Subcutaneous adipose tissue (tissue), 4 donors: ENCODE results near the gene NCAPG2. TPM values are rescaled to one million over a fixed set of nuclear protein-coding genes. Genes with fewer than 3 reads are reported as not detected.

Experiments
- total RNA-seq, 4 donors: library from RNA; depleted of rRNA; stranded (reverse); fragments of >200 nt; gene quantifications; one replicate each; pipeline ENCODE4 v1.1.0, GENCODE V29; 2016
- TF ChIP-seq, protein P1 (sequence below): fragments of 450-650 bp; IDR thresholded peaks from one replicate; pipeline ENCODE4 v1.5.1; 2016; ENCODE audit warnings: low read depth, mild to moderate bottlenecking, control low read depth, antibody characterized with exemption, moderate library complexity

NCAPG2 gene
- total RNA-seq, 4 donors from 2014 or later = 8.2 to 13.4 (median 11.3) TPM

DNA sequence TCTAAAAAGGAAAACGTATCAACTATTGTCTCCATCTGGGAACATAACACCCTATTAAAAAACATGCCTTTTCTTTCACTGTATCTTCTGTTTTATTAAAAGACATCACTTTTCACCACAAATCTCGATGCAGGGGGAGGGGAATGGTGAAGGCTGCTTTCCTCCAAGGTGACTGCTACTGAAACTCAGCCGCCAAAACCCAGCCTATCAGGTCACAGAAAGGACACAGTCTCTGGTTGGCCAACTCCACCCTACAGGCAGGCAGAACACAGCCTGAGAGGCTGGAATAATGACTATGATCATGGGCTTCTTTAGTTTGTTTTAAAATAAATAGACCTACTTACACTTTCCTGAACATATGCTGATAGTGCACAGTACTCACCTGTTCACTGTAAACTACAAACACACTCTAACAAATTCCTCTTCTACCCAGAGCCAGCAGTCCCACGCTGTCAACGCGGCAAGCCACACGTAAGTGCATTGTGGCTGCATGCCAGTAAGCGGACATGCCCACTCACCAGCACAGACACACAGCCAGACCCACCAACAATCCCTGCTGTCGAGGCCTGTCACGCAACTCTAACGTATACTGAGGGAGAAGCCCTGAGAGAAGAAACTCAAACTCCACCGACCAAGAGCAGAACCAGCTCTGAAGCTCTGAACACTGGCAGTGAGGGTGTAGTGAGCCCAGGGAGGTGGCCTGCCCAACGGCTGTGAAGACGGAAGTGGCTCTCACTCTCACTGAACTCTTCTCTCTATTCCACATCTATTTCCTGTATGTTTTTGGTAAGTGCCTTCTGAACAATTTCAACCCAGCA lies 41.8 kb downstream of the NCAPG2 start:
- TF ChIP-seq, protein P1, sequence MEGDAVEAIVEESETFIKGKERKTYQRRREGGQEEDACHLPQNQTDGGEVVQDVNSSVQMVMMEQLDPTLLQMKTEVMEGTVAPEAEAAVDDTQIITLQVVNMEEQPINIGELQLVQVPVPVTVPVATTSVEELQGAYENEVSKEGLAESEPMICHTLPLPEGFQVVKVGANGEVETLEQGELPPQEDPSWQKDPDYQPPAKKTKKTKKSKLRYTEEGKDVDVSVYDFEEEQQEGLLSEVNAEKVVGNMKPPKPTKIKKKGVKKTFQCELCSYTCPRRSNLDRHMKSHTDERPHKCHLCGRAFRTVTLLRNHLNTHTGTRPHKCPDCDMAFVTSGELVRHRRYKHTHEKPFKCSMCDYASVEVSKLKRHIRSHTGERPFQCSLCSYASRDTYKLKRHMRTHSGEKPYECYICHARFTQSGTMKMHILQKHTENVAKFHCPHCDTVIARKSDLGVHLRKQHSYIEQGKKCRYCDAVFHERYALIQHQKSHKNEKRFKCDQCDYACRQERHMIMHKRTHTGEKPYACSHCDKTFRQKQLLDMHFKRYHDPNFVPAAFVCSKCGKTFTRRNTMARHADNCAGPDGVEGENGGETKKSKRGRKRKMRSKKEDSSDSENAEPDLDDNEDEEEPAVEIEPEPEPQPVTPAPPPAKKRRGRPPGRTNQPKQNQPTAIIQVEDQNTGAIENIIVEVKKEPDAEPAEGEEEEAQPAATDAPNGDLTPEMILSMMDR = no peak

DNA sequence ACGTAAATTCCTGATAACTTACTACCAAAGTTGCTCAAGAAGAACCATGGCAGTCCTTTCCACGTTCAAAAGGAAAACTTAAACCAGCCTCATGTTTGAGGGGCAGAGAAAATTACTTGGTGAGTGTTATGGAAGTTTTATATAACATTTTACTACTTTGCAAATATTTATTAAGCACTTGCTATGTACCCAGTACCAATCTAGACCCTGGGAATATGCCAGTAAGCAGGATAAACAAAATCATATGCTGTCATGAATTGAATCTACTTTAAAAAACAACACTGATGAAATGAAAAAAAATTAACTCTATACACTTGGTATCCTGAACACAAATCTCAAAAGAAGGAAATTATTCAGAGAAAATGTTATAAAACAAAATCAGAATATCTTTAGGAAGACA lies 46.1 kb downstream of the NCAPG2 start:
- TF ChIP-seq, protein P1 = no peak

DNA sequence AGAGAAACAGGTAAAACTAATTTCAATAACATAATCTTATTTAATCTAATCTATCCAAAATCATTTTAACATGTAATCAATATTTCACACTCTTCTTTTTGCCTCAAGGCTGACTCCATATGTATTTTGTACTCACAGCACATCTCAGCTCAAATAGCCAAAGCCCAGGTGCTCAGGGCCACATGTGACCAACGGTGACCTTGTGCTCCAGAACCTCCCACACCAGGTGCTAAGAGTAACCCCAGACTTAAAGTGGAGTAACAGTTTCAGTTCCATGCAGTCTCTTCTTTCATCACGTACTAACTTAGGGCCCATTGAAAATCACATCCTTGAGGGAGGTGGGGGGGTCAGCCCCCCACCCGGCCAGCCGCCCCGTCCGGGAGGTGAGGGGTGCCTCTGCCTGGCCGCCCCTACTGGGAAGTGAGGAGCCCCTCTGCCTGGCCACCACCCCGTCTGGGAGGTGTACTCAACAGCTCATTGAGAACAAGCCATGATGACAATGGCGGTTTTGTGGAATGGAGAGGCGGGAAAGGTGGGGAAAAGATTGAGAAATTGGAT lies 47.3 kb downstream of the NCAPG2 start:
- TF ChIP-seq, protein P1 = no peak

- TF ChIP-seq, protein P1 = no peak
Observed at GRCh38 chr7:158655931-158656441, 48.6 kb downstream of the NCAPG2 start.

DNA sequence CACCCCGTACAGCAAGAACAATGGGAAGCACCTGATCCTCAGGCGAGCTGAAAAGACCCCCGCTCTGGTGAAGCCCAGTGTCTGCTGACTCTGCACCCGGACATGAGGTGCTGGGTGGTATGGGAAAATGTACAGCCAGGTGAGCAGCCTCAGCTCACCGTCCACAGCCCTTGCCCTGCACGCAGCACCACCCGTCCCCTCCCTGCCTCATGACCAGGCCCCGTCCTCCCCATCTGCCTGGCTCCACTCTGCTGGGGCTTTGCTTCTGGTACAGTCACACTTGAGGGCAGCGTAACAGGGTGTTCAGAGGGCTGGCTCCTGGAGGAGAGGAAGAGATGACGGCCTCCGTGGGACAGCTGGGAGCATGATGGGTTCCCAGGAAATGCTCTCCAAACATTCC lies 49.1 kb downstream of the NCAPG2 start:
- TF ChIP-seq, protein P1 = no peak

DNA sequence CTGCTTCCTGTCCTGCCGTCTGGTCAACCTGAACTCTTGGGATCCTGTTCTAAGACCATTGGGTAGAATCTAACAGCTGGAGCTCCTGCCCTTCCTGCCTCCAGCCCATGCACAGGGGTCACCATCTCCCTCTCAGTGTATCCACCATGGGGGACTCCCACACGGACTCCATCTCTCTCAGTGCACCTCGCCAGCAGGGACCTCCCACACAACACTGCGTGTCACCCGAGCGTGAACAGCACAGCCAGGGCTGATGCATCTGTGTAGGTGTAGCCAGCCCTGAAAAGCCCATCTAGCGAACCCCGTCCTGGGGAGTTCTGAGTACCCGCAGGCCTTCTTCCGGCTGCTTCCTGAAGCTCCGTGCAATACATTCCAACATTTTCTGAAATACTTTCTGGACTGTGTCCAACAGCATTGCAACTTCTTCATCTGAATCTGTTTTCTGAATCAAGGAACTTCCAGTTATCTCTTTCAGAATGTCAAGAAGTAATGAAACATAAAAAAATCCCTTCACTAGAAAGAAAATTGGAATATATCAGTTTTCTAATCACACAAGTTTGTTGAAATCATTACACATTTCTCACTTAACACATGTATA lies 52.5 kb downstream of the NCAPG2 start:
- TF ChIP-seq, protein P1 = no peak

DNA sequence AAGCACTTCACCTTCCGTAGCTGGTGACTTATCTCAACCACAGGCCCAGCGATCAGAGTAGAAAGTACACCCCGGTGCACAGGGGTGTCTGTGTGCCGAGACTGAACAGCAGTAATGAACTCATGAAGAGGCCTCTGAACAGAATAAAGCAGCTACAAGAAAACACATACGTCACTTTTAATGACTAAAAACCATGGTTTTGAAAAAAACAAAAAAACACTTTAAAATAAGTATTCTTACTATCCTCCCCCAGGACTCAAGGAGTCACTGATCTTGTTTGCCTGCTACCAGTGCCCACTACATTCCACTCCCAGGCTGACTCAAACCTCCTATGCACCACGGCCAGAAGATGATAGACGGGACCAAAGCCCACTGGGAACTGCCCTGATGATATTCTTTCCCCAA lies 53.8 kb downstream of the NCAPG2 start:
- TF ChIP-seq, protein P1 = no peak
